ENCODE results near the gene TCERG1L. TPM values are rescaled to one million over a fixed set of nuclear protein-coding genes. Genes with fewer than 3 reads are reported as not detected.

Gene TCERG1L
- polyA plus RNA-seq, 1 donor from 2014 or later = 0.53 TPM

DNA sequence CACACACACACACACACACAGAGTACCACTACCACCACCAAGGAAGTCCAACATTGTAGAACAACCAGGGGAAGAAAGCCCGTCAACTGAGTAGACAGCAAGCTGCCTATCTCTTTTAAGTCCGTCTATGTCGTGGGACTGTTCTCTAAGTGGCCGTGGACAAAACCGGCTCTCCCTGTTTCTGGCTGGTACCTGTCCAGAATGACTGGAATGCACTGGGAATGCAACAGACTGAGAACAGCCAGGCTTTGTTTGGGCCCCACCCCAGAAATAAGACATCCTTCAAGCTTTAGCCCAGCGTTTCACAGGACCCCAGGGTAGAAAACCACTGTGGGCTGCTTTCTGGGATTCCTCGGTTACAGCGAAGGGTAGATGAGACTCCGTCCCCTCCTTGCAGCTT lies 203.6 kb downstream of the TCERG1L start:
- Histone ChIP-seq H3K9ac (ENCODE audit: low read length) (no peak overlapping the region), H3K27ac (ENCODE audit: low read length) (no peak overlapping the region), H3K4me3 (ENCODE audit: low read length) (no peak overlapping the region), H3K9me2 (ENCODE audit: insufficient read depth, low read length) (no peaks in the 10 kb centered on the region), H3K36me3 (ENCODE audit: insufficient read depth, low read length) (no peaks in the 10 kb centered on the region), H3F3A (ENCODE audit: insufficient read depth, low read length, poor library complexity, severe bottlenecking) (no peaks in the 10 kb centered on the region), H3K4me2 (ENCODE audit: low read length) (no peak overlapping the region), H4K20me1 (ENCODE audit: insufficient read depth) (no peaks in the 10 kb centered on the region), H3K9me3 (ENCODE audit: low read length) (no peaks in the 10 kb centered on the region), H3K27me3 (ENCODE audit: insufficient read depth, low read depth, low read length) (no peaks in the 10 kb centered on the region), H2AFZ (ENCODE audit: low read depth, low read length) (no peak overlapping the region), H3K79me2 (replicated peaks; ENCODE audit: insufficient read depth, low read length) (no peaks in the 10 kb centered on the region)
- no peak for TF ChIP-seq TAF1 (IDR thresholded peaks at IDR 0.05; ENCODE audit: low read depth)
- no peak for TF ChIP-seq MXI1 (conservative IDR thresholded peaks at IDR 0.05; ENCODE audit: poor library complexity, severe bottlenecking)

DNA sequence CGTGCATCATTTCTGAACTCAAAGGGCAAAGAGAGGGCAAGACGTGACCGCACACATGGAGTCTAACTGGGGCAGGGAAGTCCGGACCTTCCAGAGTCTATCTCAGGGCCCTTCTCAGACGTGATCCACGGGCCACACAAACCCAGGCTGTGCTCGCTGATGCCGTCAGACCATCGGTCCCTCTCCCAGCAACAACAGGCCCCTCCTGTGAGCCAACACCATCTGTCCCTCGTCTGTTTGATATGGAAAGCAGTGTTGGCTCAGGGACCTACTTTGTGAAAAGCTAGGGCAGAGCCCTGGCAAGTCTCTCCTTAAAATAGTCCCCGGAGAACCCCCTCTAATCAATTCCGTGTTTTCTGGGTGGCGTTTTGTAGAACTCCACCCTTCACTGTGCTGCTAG lies 208.8 kb downstream of the TCERG1L start:
- no peaks in the 10 kb centered on the region for H3K9me3 ChIP-seq (ENCODE audit: low read length)
- H3K9ac ChIP-seq (ENCODE audit: low read length) = no peak overlapping the region
- H2AFZ ChIP-seq (ENCODE audit: low read depth, low read length) = no peak overlapping the region
- no peaks in the 10 kb centered on the region for H3K9me2 ChIP-seq (ENCODE audit: insufficient read depth, low read length)
- H3K27ac ChIP-seq (ENCODE audit: low read length) = no peak overlapping the region
- TF ChIP-seq RAD21 (conservative IDR thresholded peaks at IDR 0.05) = no peak
- TF ChIP-seq EP300 (conservative IDR thresholded peaks at IDR 0.05; ENCODE audit: poor library complexity, severe bottlenecking) = no peak
- TF ChIP-seq TAF1 (IDR thresholded peaks at IDR 0.05; ENCODE audit: low read depth) = no peak
- TF ChIP-seq MXI1 (conservative IDR thresholded peaks at IDR 0.05; ENCODE audit: poor library complexity, severe bottlenecking) = no peak
- TF ChIP-seq, protein P1, sequence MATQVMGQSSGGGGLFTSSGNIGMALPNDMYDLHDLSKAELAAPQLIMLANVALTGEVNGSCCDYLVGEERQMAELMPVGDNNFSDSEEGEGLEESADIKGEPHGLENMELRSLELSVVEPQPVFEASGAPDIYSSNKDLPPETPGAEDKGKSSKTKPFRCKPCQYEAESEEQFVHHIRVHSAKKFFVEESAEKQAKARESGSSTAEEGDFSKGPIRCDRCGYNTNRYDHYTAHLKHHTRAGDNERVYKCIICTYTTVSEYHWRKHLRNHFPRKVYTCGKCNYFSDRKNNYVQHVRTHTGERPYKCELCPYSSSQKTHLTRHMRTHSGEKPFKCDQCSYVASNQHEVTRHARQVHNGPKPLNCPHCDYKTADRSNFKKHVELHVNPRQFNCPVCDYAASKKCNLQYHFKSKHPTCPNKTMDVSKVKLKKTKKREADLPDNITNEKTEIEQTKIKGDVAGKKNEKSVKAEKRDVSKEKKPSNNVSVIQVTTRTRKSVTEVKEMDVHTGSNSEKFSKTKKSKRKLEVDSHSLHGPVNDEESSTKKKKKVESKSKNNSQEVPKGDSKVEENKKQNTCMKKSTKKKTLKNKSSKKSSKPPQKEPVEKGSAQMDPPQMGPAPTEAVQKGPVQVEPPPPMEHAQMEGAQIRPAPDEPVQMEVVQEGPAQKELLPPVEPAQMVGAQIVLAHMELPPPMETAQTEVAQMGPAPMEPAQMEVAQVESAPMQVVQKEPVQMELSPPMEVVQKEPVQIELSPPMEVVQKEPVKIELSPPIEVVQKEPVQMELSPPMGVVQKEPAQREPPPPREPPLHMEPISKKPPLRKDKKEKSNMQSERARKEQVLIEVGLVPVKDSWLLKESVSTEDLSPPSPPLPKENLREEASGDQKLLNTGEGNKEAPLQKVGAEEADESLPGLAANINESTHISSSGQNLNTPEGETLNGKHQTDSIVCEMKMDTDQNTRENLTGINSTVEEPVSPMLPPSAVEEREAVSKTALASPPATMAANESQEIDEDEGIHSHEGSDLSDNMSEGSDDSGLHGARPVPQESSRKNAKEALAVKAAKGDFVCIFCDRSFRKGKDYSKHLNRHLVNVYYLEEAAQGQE (IDR thresholded peaks at IDR 0.05; ENCODE audit: borderline replicate concordance) = no peak
- TF ChIP-seq, protein P2, sequence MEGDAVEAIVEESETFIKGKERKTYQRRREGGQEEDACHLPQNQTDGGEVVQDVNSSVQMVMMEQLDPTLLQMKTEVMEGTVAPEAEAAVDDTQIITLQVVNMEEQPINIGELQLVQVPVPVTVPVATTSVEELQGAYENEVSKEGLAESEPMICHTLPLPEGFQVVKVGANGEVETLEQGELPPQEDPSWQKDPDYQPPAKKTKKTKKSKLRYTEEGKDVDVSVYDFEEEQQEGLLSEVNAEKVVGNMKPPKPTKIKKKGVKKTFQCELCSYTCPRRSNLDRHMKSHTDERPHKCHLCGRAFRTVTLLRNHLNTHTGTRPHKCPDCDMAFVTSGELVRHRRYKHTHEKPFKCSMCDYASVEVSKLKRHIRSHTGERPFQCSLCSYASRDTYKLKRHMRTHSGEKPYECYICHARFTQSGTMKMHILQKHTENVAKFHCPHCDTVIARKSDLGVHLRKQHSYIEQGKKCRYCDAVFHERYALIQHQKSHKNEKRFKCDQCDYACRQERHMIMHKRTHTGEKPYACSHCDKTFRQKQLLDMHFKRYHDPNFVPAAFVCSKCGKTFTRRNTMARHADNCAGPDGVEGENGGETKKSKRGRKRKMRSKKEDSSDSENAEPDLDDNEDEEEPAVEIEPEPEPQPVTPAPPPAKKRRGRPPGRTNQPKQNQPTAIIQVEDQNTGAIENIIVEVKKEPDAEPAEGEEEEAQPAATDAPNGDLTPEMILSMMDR (IDR thresholded peaks at IDR 0.05; ENCODE audit: poor library complexity, severe bottlenecking) = no peak
- TF ChIP-seq POLR2AphosphoS5 (IDR thresholded peaks at IDR 0.05) = no peak
- TF ChIP-seq SMC3 (conservative IDR thresholded peaks at IDR 0.05; ENCODE audit: poor library complexity) = no peak
- TF ChIP-seq EZH2 (IDR thresholded peaks at IDR 0.05; ENCODE audit: borderline replicate concordance, insufficient read depth, low read length, poor library complexity, severe bottlenecking) = no peak
- no peak overlapping the region for H3K4me2 ChIP-seq (ENCODE audit: low read length)
- no peak overlapping the region for H3K4me3 ChIP-seq (ENCODE audit: low read length)
- no peaks in the 10 kb centered on the region for H3F3A ChIP-seq (ENCODE audit: insufficient read depth, low read length, poor library complexity, severe bottlenecking)
- H3K27me3 ChIP-seq (ENCODE audit: insufficient read depth, low read depth, low read length) = no peaks in the 10 kb centered on the region
- H3K36me3 ChIP-seq (ENCODE audit: insufficient read depth, low read length) = no peaks in the 10 kb centered on the region
- no peaks in the 10 kb centered on the region for H4K20me1 ChIP-seq (ENCODE audit: insufficient read depth)
- no peaks in the 10 kb centered on the region for H3K79me2 ChIP-seq (replicated peaks; ENCODE audit: insufficient read depth, low read length)

DNA sequence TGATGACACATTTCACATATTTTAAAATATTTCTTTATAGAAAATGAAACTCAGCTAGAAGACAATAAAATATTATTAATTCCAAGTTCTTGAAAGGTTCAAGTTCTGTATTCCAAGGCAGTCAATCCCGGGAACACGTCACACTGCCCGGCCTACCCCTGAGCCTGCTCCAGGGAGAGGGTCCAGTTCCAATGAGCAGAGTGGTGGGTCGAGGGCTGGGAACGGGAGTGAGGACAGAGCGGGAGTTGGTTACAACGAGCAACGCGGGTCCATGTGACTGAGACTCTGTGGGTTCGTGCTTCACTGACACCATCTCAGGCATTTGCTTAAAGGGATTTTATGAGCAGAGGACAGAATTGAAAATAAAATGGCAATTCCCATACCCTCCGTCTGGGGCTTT lies 209.4 kb downstream of the TCERG1L start:
- no peak overlapping the region for H3K4me3 ChIP-seq (ENCODE audit: low read length)
- H3K4me2 ChIP-seq (ENCODE audit: low read length) = no peak overlapping the region
- TF ChIP-seq RAD21 (conservative IDR thresholded peaks at IDR 0.05) = no peak
- TF ChIP-seq EZH2 (IDR thresholded peaks at IDR 0.05; ENCODE audit: borderline replicate concordance, insufficient read depth, low read length, poor library complexity, severe bottlenecking) = no peak
- no peak for TF ChIP-seq POLR2AphosphoS5 (IDR thresholded peaks at IDR 0.05)
- no peak for TF ChIP-seq TAF1 (IDR thresholded peaks at IDR 0.05; ENCODE audit: low read depth)
- TF ChIP-seq, protein P1 (IDR thresholded peaks at IDR 0.05; ENCODE audit: borderline replicate concordance) = no peak
- TF ChIP-seq EP300 (conservative IDR thresholded peaks at IDR 0.05; ENCODE audit: poor library complexity, severe bottlenecking) = no peak
- no peak overlapping the region for H3K9ac ChIP-seq (ENCODE audit: low read length)
- no peak overlapping the region for H3K27ac ChIP-seq (ENCODE audit: low read length)
- H3K27me3 ChIP-seq (ENCODE audit: insufficient read depth, low read depth, low read length) = no peaks in the 10 kb centered on the region
- H3K36me3 ChIP-seq (ENCODE audit: insufficient read depth, low read length) = no peaks in the 10 kb centered on the region
- H2AFZ ChIP-seq (ENCODE audit: low read depth, low read length) = no peak overlapping the region
- no peaks in the 10 kb centered on the region for H4K20me1 ChIP-seq (ENCODE audit: insufficient read depth)
- no peaks in the 10 kb centered on the region for H3K79me2 ChIP-seq (replicated peaks; ENCODE audit: insufficient read depth, low read length)
- no peaks in the 10 kb centered on the region for H3F3A ChIP-seq (ENCODE audit: insufficient read depth, low read length, poor library complexity, severe bottlenecking)
- H3K9me2 ChIP-seq (ENCODE audit: insufficient read depth, low read length) = no peaks in the 10 kb centered on the region
- no peaks in the 10 kb centered on the region for H3K9me3 ChIP-seq (ENCODE audit: low read length)
